Neuronal stem cell (in vitro differentiated cells): Measurements from ENCODE around the gene RNF17.

Experiments used
- DNase-seq: peaks from one replicate; pipeline ENCODE4 v3.0.0-alpha.2; 2013; ENCODE audit warnings: low spot score
- H2AFZ ChIP-seq: one replicate; pipeline ENCODE4 v1.6.1; 2013; ENCODE audit warnings: mild to moderate bottlenecking, low read length, inconsistent platforms
- H2AK5ac ChIP-seq: 2 replicates; pipeline ENCODE4 v1.6.1; 2013; ENCODE audit warnings: low read depth, mild to moderate bottlenecking, inconsistent platforms, low read length, moderate library complexity, mixed read lengths
- H2BK120ac ChIP-seq: 2 replicates; pipeline ENCODE4 v1.6.1; 2013; ENCODE audit warnings: low read depth, mild to moderate bottlenecking, inconsistent platforms, low read length, moderate library complexity, mixed read lengths
- H2BK12ac ChIP-seq: one replicate; pipeline ENCODE4 v1.6.1; 2013; ENCODE audit warnings: low read length, inconsistent platforms
- H2BK15ac ChIP-seq: 2 replicates; pipeline ENCODE4 v1.6.1; 2013; ENCODE audit warnings: mild to moderate bottlenecking, low read length, inconsistent platforms, mixed read lengths
- H2BK5ac ChIP-seq: one replicate; pipeline ENCODE4 v1.6.1; 2013; ENCODE audit warnings: inconsistent platforms, mild to moderate bottlenecking, low read length, moderate library complexity
- H3K14ac ChIP-seq: one replicate; pipeline ENCODE4 v1.6.1; 2013; ENCODE audit warnings: low read length, inconsistent platforms
- H3K18ac ChIP-seq: 2 replicates; pipeline ENCODE4 v1.6.1; 2013; ENCODE audit warnings: low read length, inconsistent platforms
- H3K23ac ChIP-seq: 2 replicates; pipeline ENCODE4 v1.6.1; 2013; ENCODE audit warnings: low read depth, mild to moderate bottlenecking, mixed read lengths, low read length, inconsistent platforms; ENCODE audit not compliant: poor library complexity
- H3K27ac ChIP-seq: replicated peaks from 3 replicates; pipeline ENCODE4 v1.5.1; 2013; ENCODE audit warnings: low read length, inconsistent platforms
- H3K27me3 ChIP-seq, 3 experiments: 2 replicates each; pipeline ENCODE4 v1.6.1; 2013; ENCODE audit warnings: low read length in 3 of 3, mild to moderate bottlenecking in 2 of 3, inconsistent platforms in 1 of 3, low read depth in 1 of 3, mixed read lengths in 1 of 3, moderate library complexity in 1 of 3; ENCODE audit not compliant: control insufficient read depth in 3 of 3, insufficient read depth in 3 of 3
- H3K36me3 ChIP-seq, 2 donors: replicated peaks in 1 of 2; 2 replicates each; pipeline ENCODE4 v1.6.1; 2013; ENCODE audit warnings: low read length in 2 of 2; ENCODE audit not compliant: control insufficient read depth in 2 of 2, insufficient read depth in 2 of 2
- H3K4ac ChIP-seq: 2 replicates; pipeline ENCODE4 v1.6.1; 2013; ENCODE audit warnings: inconsistent platforms, mild to moderate bottlenecking, low read length, moderate library complexity
- H3K4me1 ChIP-seq, 2 donors: 1 replicate in 1 of 2; 2 replicates in 1 of 2; pipeline ENCODE4 v1.6.1; 2013; ENCODE audit warnings: low read length in 2 of 2, low read depth in 1 of 2; ENCODE audit not compliant: control insufficient read depth in 2 of 2, insufficient read depth in 1 of 2
- H3K4me2 ChIP-seq: one replicate; pipeline ENCODE4 v1.6.1; 2013; ENCODE audit warnings: mild to moderate bottlenecking, low read length, inconsistent platforms; ENCODE audit not compliant: insufficient read depth, poor library complexity, severe bottlenecking
- H3K4me3 ChIP-seq, 2 donors: 2 replicates each; pipeline ENCODE4 v1.5.1; 2013; ENCODE audit warnings: low read length in 2 of 2, mild to moderate bottlenecking in 2 of 2, inconsistent platforms in 1 of 2, moderate library complexity in 1 of 2
- H3K79me1 ChIP-seq: one replicate; pipeline ENCODE4 v1.6.1; 2013; ENCODE audit warnings: low read depth, mild to moderate bottlenecking, inconsistent platforms, low read length, moderate library complexity
- H3K9ac ChIP-seq: one replicate; pipeline ENCODE4 v1.6.1; 2013; ENCODE audit warnings: mild to moderate bottlenecking, low read depth, low read length, inconsistent platforms; ENCODE audit not compliant: poor library complexity
- H3K9me3 ChIP-seq, 2 donors: replicated peaks in 1 of 2; 2 replicates each; pipeline versions ENCODE3 to v1.6.1; 2013; ENCODE audit warnings: low read length in 2 of 2, mild to moderate bottlenecking in 2 of 2, inconsistent platforms in 1 of 2, low read depth in 1 of 2, mixed read lengths in 1 of 2, moderate library complexity in 1 of 2; ENCODE audit not compliant: control insufficient read depth in 2 of 2, insufficient read depth in 1 of 2
- H4K8ac ChIP-seq: one replicate; pipeline ENCODE4 v1.6.1; 2013; ENCODE audit warnings: low read depth, mild to moderate bottlenecking, inconsistent platforms, low read length, moderate library complexity
- H4K91ac ChIP-seq: one replicate; pipeline ENCODE4 v1.6.1; 2013; ENCODE audit warnings: low read length, low read depth, mild to moderate bottlenecking, inconsistent platforms; ENCODE audit not compliant: poor library complexity
- WGBS, 2 donors: extraction: QIAGEN DNeasy Blood & Tissue Kit; methylation state at CpG; one replicate each; pipeline ENCODE4 v1.1.7; 2013; ENCODE audit warnings: missing lambda C conversion rate in 2 of 2, mixed read lengths in 1 of 2; ENCODE audit not compliant: insufficient read length in 2 of 2, insufficient replicate concordance in 1 of 2; ENCODE audit errors: extremely low coverage in 2 of 2; 5-methylcytosine and 5-hydroxymethylcytosine counted together

The RNF17 gene

GRCh38 chr13:24747248-24748060, 16.5 kb upstream of the RNF17 start:
- no peaks in the 10 kb centered on the region for H3K36me3 ChIP-seq
- H3K9ac ChIP-seq = peak overlapping the region; percentile 84
- H3K18ac ChIP-seq = peak overlapping the region; percentile 87
- H3K27ac ChIP-seq = no peak overlapping the region
- H3K79me1 ChIP-seq = no peaks in the 10 kb centered on the region
- WGBS, 2 donors = no CpG with 5 or more reads among the region's 61 CpGs
- H4K91ac ChIP-seq = no peak overlapping the region
- no peak overlapping the region for H3K23ac ChIP-seq
- H3K4ac ChIP-seq = no peak overlapping the region
- H2BK5ac ChIP-seq = no peak overlapping the region
- H3K14ac ChIP-seq = peak overlapping the region; percentile 71
- peak overlapping the region; percentile 46 for H2AK5ac ChIP-seq
- H3K4me3 ChIP-seq = peak overlapping the region; percentile 19 to 72
- no peak overlapping the region for H2BK12ac ChIP-seq
- DNase-seq = peak; percentile 17
- peaks cover 0 to 16% of the 10 kb centered on the region in 2 donors for H3K4me1 ChIP-seq
- peaks cover 26 to 60% (median 59%) of the 10 kb centered on the region in 3 experiments for H3K27me3 ChIP-seq
- H2AFZ ChIP-seq = peak overlapping the region; percentile 78
- no peak overlapping the region for H4K8ac ChIP-seq
- peaks cover 0 to 3% of the 10 kb centered on the region in 2 donors for H3K9me3 ChIP-seq
- H2BK15ac ChIP-seq = no peak overlapping the region
- no peak overlapping the region for H2BK120ac ChIP-seq
- peak overlapping the region; percentile 98 for H3K4me2 ChIP-seq

- Histone ChIP-seq H4K8ac (no peak overlapping the region), H2AK5ac (no peak overlapping the region), H3K4me3 (peak overlapping the region in 1 of 2 donors; percentile 72), H2AFZ (peak overlapping the region; percentile 78), H3K9me3 (peaks cover 0 to 3% of the 10 kb centered on the region in 2 donors), H3K27me3 (peaks cover 26 to 62% (median 59%) of the 10 kb centered on the region in 3 experiments), H2BK12ac (no peak overlapping the region), H2BK120ac (no peak overlapping the region), H3K9ac (peak overlapping the region; percentile 79), H2BK15ac (no peak overlapping the region), H3K4ac (no peak overlapping the region), H3K36me3 (no peaks in the 10 kb centered on the region), H3K27ac (no peak overlapping the region), H3K4me2 (peak overlapping the region; percentile 98), H3K4me1 (peaks cover 0 to 12% of the 10 kb centered on the region in 2 donors), H3K18ac (no peak overlapping the region), H3K14ac (peak overlapping the region; percentile 44), H3K23ac (no peak overlapping the region), H2BK5ac (no peak overlapping the region), H4K91ac (no peak overlapping the region), H3K79me1 (no peaks in the 10 kb centered on the region)
- peak; percentile 17 for DNase-seq
- no CpG with 5 or more reads among the region's 10 CpGs for WGBS, 2 donors
Measured at GRCh38 chr13:24748061-24748400, 15.9 kb upstream of the RNF17 start.

- Histone ChIP-seq H2BK15ac (no peak overlapping the region), H4K8ac (no peak overlapping the region), H3K23ac (no peak overlapping the region), H2BK12ac (no peak overlapping the region), H3K4me2 (no peak overlapping the region), H2AFZ (no peak overlapping the region), H2AK5ac (no peak overlapping the region), H3K4ac (no peak overlapping the region), H3K79me1 (no peaks in the 10 kb centered on the region), H3K27ac (no peak overlapping the region), H3K4me1 (no peaks in the 10 kb centered on the region), H3K18ac (no peak overlapping the region), H2BK120ac (no peak overlapping the region), H3K27me3 (peaks cover 0 to 4% (median 0%) of the 10 kb centered on the region in 3 experiments), H3K14ac (no peak overlapping the region), H3K4me3 (no peak overlapping the region), H3K9ac (no peak overlapping the region), H2BK5ac (no peak overlapping the region), H3K36me3 (no peaks in the 10 kb centered on the region), H4K91ac (no peak overlapping the region), H3K9me3 (no peaks in the 10 kb centered on the region)
- DNase-seq = no peak
Measured at GRCh38 chr13:24759197-24759596, 4.8 kb upstream of the RNF17 start.

- no CpG with 5 or more reads among the region's 15 CpGs for WGBS, 2 donors
- no peak overlapping the region for H3K4me3 ChIP-seq
- no peak overlapping the region for H2AFZ ChIP-seq
- no peak overlapping the region for H4K8ac ChIP-seq
- H2BK5ac ChIP-seq = no peak overlapping the region
- H2BK12ac ChIP-seq = no peak overlapping the region
- H3K36me3 ChIP-seq = no peaks in the 10 kb centered on the region
- DNase-seq = no peak
- H3K27ac ChIP-seq = no peak overlapping the region
- no peaks in the 10 kb centered on the region for H3K79me1 ChIP-seq
- H3K9me3 ChIP-seq = no peaks in the 10 kb centered on the region
- H2AK5ac ChIP-seq = no peak overlapping the region
- H3K4me2 ChIP-seq = no peak overlapping the region
- H3K27me3 ChIP-seq = no peaks in the 10 kb centered on the region
- no peak overlapping the region for H2BK15ac ChIP-seq
- H4K91ac ChIP-seq = no peak overlapping the region
- H3K4me1 ChIP-seq = no peaks in the 10 kb centered on the region
- H2BK120ac ChIP-seq = no peak overlapping the region
- peak overlapping the region; percentile 63 for H3K14ac ChIP-seq
- H3K23ac ChIP-seq = no peak overlapping the region
- no peak overlapping the region for H3K18ac ChIP-seq
- no peak overlapping the region for H3K9ac ChIP-seq
- H3K4ac ChIP-seq = no peak overlapping the region
Measured at GRCh38 chr13:24764276-24764630, 284 bp downstream of the RNF17 start.
